Measurements from ENCODE around the gene ARHGDIB.

ARHGDIB gene

GRCh38 chr12:14960548-14961465, 594 bp downstream of the ARHGDIB start:
- H3K9me3 ChIP-seq (ENCODE audit: control insufficient read depth, insufficient read depth, low read length), result no peaks in the 10 kb centered on the region
- peaks cover 5% of the 10 kb centered on the region for H3K4me1 ChIP-seq (ENCODE audit: control insufficient read depth, insufficient read depth, low read length)
- H3K4me3 ChIP-seq (ENCODE audit: low read depth, low read length), result no peak overlapping the region
- no peaks in the 10 kb centered on the region for H3K36me3 ChIP-seq (ENCODE audit: control insufficient read depth, insufficient read depth, low read length)
- no peak overlapping the region for H3K9ac ChIP-seq (ENCODE audit: low read depth, low read length)
- H3K27me3 ChIP-seq (ENCODE audit: control insufficient read depth, insufficient read depth, low read length), result no peaks in the 10 kb centered on the region

GRCh38 chr12:14959916-14960496, 1.4 kb downstream of the ARHGDIB start:
- Histone ChIP-seq H3K9ac (ENCODE audit: low read depth, low read length) (no peak overlapping the region), H3K27me3 (ENCODE audit: control insufficient read depth, insufficient read depth, low read length) (no peaks in the 10 kb centered on the region), H3K9me3 (ENCODE audit: control insufficient read depth, insufficient read depth, low read length) (no peaks in the 10 kb centered on the region), H3K36me3 (ENCODE audit: control insufficient read depth, insufficient read depth, low read length) (no peaks in the 10 kb centered on the region), H3K4me3 (ENCODE audit: low read depth, low read length) (no peak overlapping the region), H3K4me1 (ENCODE audit: control insufficient read depth, insufficient read depth, low read length) (peaks cover 5% of the 10 kb centered on the region)

GRCh38 chr12:14959463-14959862, 1.9 kb downstream of the ARHGDIB start:
- Histone ChIP-seq H3K9ac (ENCODE audit: low read depth, low read length) (no peak overlapping the region), H3K9me3 (ENCODE audit: control insufficient read depth, insufficient read depth, low read length) (no peaks in the 10 kb centered on the region), H3K4me3 (ENCODE audit: low read depth, low read length) (no peak overlapping the region), H3K4me1 (ENCODE audit: control insufficient read depth, insufficient read depth, low read length) (peaks cover 5% of the 10 kb centered on the region), H3K27me3 (ENCODE audit: control insufficient read depth, insufficient read depth, low read length) (no peaks in the 10 kb centered on the region), H3K36me3 (ENCODE audit: control insufficient read depth, insufficient read depth, low read length) (no peaks in the 10 kb centered on the region)

- Histone ChIP-seq H3K27me3 (ENCODE audit: control insufficient read depth, insufficient read depth, low read length) (no peaks in the 10 kb centered on the region), H3K36me3 (ENCODE audit: control insufficient read depth, insufficient read depth, low read length) (no peaks in the 10 kb centered on the region), H3K4me1 (ENCODE audit: control insufficient read depth, insufficient read depth, low read length) (peaks cover 5% of the 10 kb centered on the region), H3K9me3 (ENCODE audit: control insufficient read depth, insufficient read depth, low read length) (no peaks in the 10 kb centered on the region), H3K4me3 (ENCODE audit: low read depth, low read length) (no peak overlapping the region), H3K9ac (ENCODE audit: low read depth, low read length) (no peak overlapping the region)
These were observed 2.3 kb downstream of the ARHGDIB start for GRCh38 chr12:14959126-14959440.

GRCh38 chr12:14958361-14959125, 2.9 kb downstream of the ARHGDIB start:
- H3K9ac ChIP-seq (ENCODE audit: low read depth, low read length), result no peak overlapping the region
- H3K4me1 ChIP-seq (ENCODE audit: control insufficient read depth, insufficient read depth, low read length), result peaks cover 5% of the 10 kb centered on the region
- H3K4me3 ChIP-seq (ENCODE audit: low read depth, low read length), result no peak overlapping the region
- no peaks in the 10 kb centered on the region for H3K27me3 ChIP-seq (ENCODE audit: control insufficient read depth, insufficient read depth, low read length)
- no peaks in the 10 kb centered on the region for H3K9me3 ChIP-seq (ENCODE audit: control insufficient read depth, insufficient read depth, low read length)
- H3K36me3 ChIP-seq (ENCODE audit: control insufficient read depth, insufficient read depth, low read length), result no peaks in the 10 kb centered on the region

- H3K4me3 ChIP-seq (ENCODE audit: low read depth, low read length), result no peak overlapping the region
- H3K36me3 ChIP-seq (ENCODE audit: control insufficient read depth, insufficient read depth, low read length), result no peaks in the 10 kb centered on the region
- H3K9me3 ChIP-seq (ENCODE audit: control insufficient read depth, insufficient read depth, low read length), result no peaks in the 10 kb centered on the region
- no peaks in the 10 kb centered on the region for H3K27me3 ChIP-seq (ENCODE audit: control insufficient read depth, insufficient read depth, low read length)
- no peak overlapping the region for H3K9ac ChIP-seq (ENCODE audit: low read depth, low read length)
- H3K4me1 ChIP-seq (ENCODE audit: control insufficient read depth, insufficient read depth, low read length), result peaks cover 5% of the 10 kb centered on the region
These were observed 3.7 kb downstream of the ARHGDIB start for GRCh38 chr12:14957551-14958168.

- no peak overlapping the region for H3K4me3 ChIP-seq (ENCODE audit: low read depth, low read length)
- no peaks in the 10 kb centered on the region for H3K27me3 ChIP-seq (ENCODE audit: control insufficient read depth, insufficient read depth, low read length)
- H3K9me3 ChIP-seq (ENCODE audit: control insufficient read depth, insufficient read depth, low read length), result no peaks in the 10 kb centered on the region
- no peak overlapping the region for H3K9ac ChIP-seq (ENCODE audit: low read depth, low read length)
- H3K36me3 ChIP-seq (ENCODE audit: control insufficient read depth, insufficient read depth, low read length), result no peaks in the 10 kb centered on the region
- H3K4me1 ChIP-seq (ENCODE audit: control insufficient read depth, insufficient read depth, low read length), result peaks cover 5% of the 10 kb centered on the region
These were observed 4.5 kb downstream of the ARHGDIB start for GRCh38 chr12:14956905-14957304.

- no peaks in the 10 kb centered on the region for H3K27me3 ChIP-seq (ENCODE audit: control insufficient read depth, insufficient read depth, low read length)
- no peak overlapping the region for H3K9ac ChIP-seq (ENCODE audit: low read depth, low read length)
- no peaks in the 10 kb centered on the region for H3K4me1 ChIP-seq (ENCODE audit: control insufficient read depth, insufficient read depth, low read length)
- H3K9me3 ChIP-seq (ENCODE audit: control insufficient read depth, insufficient read depth, low read length), result no peaks in the 10 kb centered on the region
- no peaks in the 10 kb centered on the region for H3K36me3 ChIP-seq (ENCODE audit: control insufficient read depth, insufficient read depth, low read length)
- H3K4me3 ChIP-seq (ENCODE audit: low read depth, low read length), result no peak overlapping the region
These were observed 5.1 kb downstream of the ARHGDIB start for GRCh38 chr12:14956024-14956891.

GRCh38 chr12:14954269-14954668, 7.1 kb downstream of the ARHGDIB start:
- Histone ChIP-seq H3K4me1 (ENCODE audit: control insufficient read depth, insufficient read depth, low read length) (no peaks in the 10 kb centered on the region), H3K9ac (ENCODE audit: low read depth, low read length) (no peak overlapping the region), H3K27me3 (ENCODE audit: control insufficient read depth, insufficient read depth, low read length) (no peaks in the 10 kb centered on the region), H3K36me3 (ENCODE audit: control insufficient read depth, insufficient read depth, low read length) (no peaks in the 10 kb centered on the region), H3K4me3 (ENCODE audit: low read depth, low read length) (no peak overlapping the region), H3K9me3 (ENCODE audit: control insufficient read depth, insufficient read depth, low read length) (no peaks in the 10 kb centered on the region)

- Histone ChIP-seq H3K9me3 (ENCODE audit: control insufficient read depth, insufficient read depth, low read length) (no peaks in the 10 kb centered on the region), H3K4me3 (ENCODE audit: low read depth, low read length) (no peak overlapping the region), H3K36me3 (ENCODE audit: control insufficient read depth, insufficient read depth, low read length) (no peaks in the 10 kb centered on the region), H3K9ac (ENCODE audit: low read depth, low read length) (no peak overlapping the region), H3K27me3 (ENCODE audit: control insufficient read depth, insufficient read depth, low read length) (no peaks in the 10 kb centered on the region), H3K4me1 (ENCODE audit: control insufficient read depth, insufficient read depth, low read length) (no peaks in the 10 kb centered on the region)
These were observed 7.6 kb downstream of the ARHGDIB start for GRCh38 chr12:14953752-14954151.

All from iPS-15b (cell line).